ENCODE data around the gene VSX2. TPM values are rescaled to one million over a fixed set of nuclear protein-coding genes. Genes with fewer than 3 reads are reported as not detected.

Gene VSX2
- polyA plus RNA-seq, 2 of the 4 experiments (the other 2 are of a cell fraction) = not detected

DNA sequence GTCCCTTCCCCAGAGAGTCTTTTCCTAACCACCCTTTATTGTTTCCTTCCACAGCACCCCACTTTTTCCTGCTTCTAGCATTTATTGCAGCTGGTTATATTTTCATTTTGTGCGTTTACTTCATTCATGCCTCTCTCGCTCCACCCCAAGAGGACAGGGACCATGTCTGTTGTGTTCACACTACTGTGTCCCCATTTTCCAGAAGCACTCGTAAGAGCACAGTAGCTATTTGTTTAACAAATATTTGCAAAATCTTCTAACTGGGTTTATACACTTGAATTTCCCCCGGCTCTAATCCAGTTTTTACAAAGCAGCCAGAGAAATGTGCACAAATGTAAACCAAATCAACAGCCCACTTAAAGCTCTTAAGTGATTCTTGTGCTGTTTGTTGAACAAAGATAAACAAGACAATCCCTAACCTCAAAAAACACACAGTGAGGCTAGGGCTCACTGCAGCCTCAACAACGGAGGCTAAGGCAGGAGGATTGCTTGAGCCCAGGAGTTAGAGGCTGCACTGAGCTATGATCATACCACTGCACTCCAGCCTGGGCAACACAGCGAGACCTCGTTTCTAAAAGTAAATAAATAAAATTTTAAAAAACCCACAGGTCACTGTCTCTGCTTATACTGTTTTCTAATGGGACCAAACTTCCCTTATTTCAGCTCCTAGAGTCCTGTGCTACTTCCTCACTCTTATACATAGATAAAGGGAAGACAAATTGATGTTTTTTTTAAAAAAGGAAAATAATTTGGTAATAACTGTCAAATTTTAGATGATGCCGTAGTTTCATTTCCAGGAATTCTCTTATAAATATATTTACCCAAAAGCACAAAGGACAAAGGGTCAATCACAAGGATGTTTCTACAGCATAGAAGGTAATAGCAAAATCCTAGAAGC, 70.1 kb downstream of the VSX2 start:
- no peaks in the 10 kb centered on the region for H3K9me3 ChIP-seq
- 60% methylated on average over 8 of the region's 8 CpGs for WGBS (ENCODE audit: missing lambda C conversion rate)
- FAIRE-seq (no peak), ATAC-seq (no peak), DNase-seq (ENCODE audit: low read depth in 1 of 2, low spot score in 1 of 2) (no peak)
- no peaks in the 10 kb centered on the region for H3K4me1 ChIP-seq
- TF ChIP-seq, protein P1, sequence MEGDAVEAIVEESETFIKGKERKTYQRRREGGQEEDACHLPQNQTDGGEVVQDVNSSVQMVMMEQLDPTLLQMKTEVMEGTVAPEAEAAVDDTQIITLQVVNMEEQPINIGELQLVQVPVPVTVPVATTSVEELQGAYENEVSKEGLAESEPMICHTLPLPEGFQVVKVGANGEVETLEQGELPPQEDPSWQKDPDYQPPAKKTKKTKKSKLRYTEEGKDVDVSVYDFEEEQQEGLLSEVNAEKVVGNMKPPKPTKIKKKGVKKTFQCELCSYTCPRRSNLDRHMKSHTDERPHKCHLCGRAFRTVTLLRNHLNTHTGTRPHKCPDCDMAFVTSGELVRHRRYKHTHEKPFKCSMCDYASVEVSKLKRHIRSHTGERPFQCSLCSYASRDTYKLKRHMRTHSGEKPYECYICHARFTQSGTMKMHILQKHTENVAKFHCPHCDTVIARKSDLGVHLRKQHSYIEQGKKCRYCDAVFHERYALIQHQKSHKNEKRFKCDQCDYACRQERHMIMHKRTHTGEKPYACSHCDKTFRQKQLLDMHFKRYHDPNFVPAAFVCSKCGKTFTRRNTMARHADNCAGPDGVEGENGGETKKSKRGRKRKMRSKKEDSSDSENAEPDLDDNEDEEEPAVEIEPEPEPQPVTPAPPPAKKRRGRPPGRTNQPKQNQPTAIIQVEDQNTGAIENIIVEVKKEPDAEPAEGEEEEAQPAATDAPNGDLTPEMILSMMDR (IDR thresholded peaks at IDR 0.05) = no peak
- no peak for TF ChIP-seq JUNB (IDR thresholded peaks at IDR 0.05)
- no peak for TF ChIP-seq FOXS1 (CRISPR knock-in tag; IDR thresholded peaks at IDR 0.05)
- no peak for TF ChIP-seq ZSCAN20 (CRISPR knock-in tag; IDR thresholded peaks at IDR 0.05)
- TF ChIP-seq NFE2L2 (conservative IDR thresholded peaks at IDR 0.05; ENCODE audit: low read length) = no peak
- no peak overlapping the region for H3K4me3 ChIP-seq
- CTCF ChIA-PET = interaction anchor here (0.5 to 8.7 kb wide), 6 partner anchors 12 to 182 kb away, joined by 3 to 58 read pairs (median 4); no protein-coding TSS in a partner anchor
- POLR2A ChIA-PET = interaction anchor here (0.7 kb wide), 1 partner anchor 800 kb away, joined by 4 read pairs; no protein-coding TSS in a partner anchor
- H3K4me2 ChIP-seq = no peak overlapping the region
- H3K27ac ChIP-seq = no peak overlapping the region

DNA sequence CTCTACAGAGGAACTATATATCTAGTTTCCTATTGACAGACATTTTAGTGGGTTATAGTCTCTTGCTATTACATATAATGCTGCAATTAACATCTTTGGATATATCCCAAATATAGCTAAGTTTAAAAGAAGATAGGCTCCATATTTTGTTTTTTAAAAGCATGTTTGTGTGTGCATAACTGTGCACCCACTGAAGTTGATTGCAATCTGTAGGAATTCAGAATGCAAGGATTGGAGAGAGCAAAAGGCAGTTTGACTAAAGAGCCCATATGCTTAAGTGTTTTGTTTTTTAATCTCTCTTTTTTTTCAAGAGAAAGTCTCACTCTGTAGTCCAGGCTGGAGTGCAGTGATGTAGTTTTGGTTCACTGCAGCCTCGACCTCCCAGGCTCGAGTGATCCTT, 72.9 kb downstream of the VSX2 start:
- POLR2A ChIA-PET = no interaction called here
- no peaks in the 10 kb centered on the region for H3K9me3 ChIP-seq
- no peak for FAIRE-seq
- H3K4me2 ChIP-seq = no peak overlapping the region
- no peak overlapping the region for H3K4me3 ChIP-seq
- CTCF ChIA-PET = interaction anchor here (0.9 to 8.7 kb wide), 3 partner anchors 9 to 22 kb away, joined by 3 to 58 read pairs (median 14); partner anchors contain the start of gene ABCD4
- no peak overlapping the region for H3K27ac ChIP-seq
- ATAC-seq = no peak
- no peak for DNase-seq (ENCODE audit: low read depth in 1 of 2, low spot score in 1 of 2)
- TF ChIP-seq ESRRA (IDR thresholded peaks at IDR 0.05; ENCODE audit: borderline replicate concordance, low read length) (no peak), HEYL (CRISPR knock-in tag; IDR thresholded peaks at IDR 0.05) (no peak), CEBPB (IDR thresholded peaks at IDR 0.05) (no peak), HOXA7 (CRISPR knock-in tag; IDR thresholded peaks at IDR 0.05) (no peak), EP300 (IDR thresholded peaks at IDR 0.05) (no peak), NFE2L2 (conservative IDR thresholded peaks at IDR 0.05; ENCODE audit: low read length) (no peak), SMC3 (IDR thresholded peaks at IDR 0.05) (no peak), POLR2AphosphoS2 (conservative IDR thresholded peaks at IDR 0.05; ENCODE audit: low read length) (no peak), CBX2 (IDR thresholded peaks at IDR 0.05; ENCODE audit: borderline replicate concordance, low read depth) (no peak), JUNB (IDR thresholded peaks at IDR 0.05) (no peak), CHD4 (IDR thresholded peaks at IDR 0.05; ENCODE audit: borderline replicate concordance) (no peak), SREBF2 (IDR thresholded peaks at IDR 0.05) (no peak), RARB (CRISPR knock-in tag; IDR thresholded peaks at IDR 0.05) (no peak), EHF (CRISPR knock-in tag; IDR thresholded peaks at IDR 0.05) (no peak)
- 15% methylated on average over 2 of the region's 2 CpGs for WGBS (ENCODE audit: missing lambda C conversion rate)
- H3K4me1 ChIP-seq = no peaks in the 10 kb centered on the region

Small RNA genes lying within 50 kb of the gene (small RNA-seq; reads per million reads assigned to genes)
- gene AC006349.1 = 0 reads per million in 6 experiments

Other genes with a start within 250 kb of the VSX2 start
- 17.4 and 19.3 TPM in 2 replicates for gene ENTPD5, start 220.2 kb upstream of the VSX2 start, polyA plus RNA-seq (2011; rRNA removed)
- gene ENTPD5, start 220.2 kb upstream of the VSX2 start, polyA plus RNA-seq (2017; fragmentation: RNase III; extraction: RNeasy Plus Mini Kit Qiagen cat#74134 plus additional on column Dnase treatment) = 5.7 to 6.6 TPM (median 6.0 TPM) in 3 replicates
- gene BBOF1, start 220.1 kb upstream of the VSX2 start, polyA plus RNA-seq (2011; rRNA removed) = 3.4 and 4.9 TPM in 2 replicates
- gene BBOF1, start 220.1 kb upstream of the VSX2 start, polyA plus RNA-seq (2017; fragmentation: RNase III; extraction: RNeasy Plus Mini Kit Qiagen cat#74134 plus additional on column Dnase treatment) = 5.8 to 6.1 TPM (median 5.9 TPM) in 3 replicates
- 8.1 and 8.6 TPM in 2 replicates for gene ALDH6A1, start 155.0 kb upstream of the VSX2 start, polyA plus RNA-seq (2011; rRNA removed)
- gene ALDH6A1, start 155.0 kb upstream of the VSX2 start, polyA plus RNA-seq (2017; fragmentation: RNase III; extraction: RNeasy Plus Mini Kit Qiagen cat#74134 plus additional on column Dnase treatment) = 2.4 to 3.3 TPM (median 2.4 TPM) in 3 replicates
- 10.0 and 10.8 TPM in 2 replicates for gene LIN52, start 154.5 kb upstream of the VSX2 start, polyA plus RNA-seq (2011; rRNA removed)
- 7.7 to 9.3 TPM (median 9.3 TPM) in 3 replicates for gene LIN52, start 154.5 kb upstream of the VSX2 start, polyA plus RNA-seq (2017; fragmentation: RNase III; extraction: RNeasy Plus Mini Kit Qiagen cat#74134 plus additional on column Dnase treatment)
- gene ABCD4, start 63.5 kb downstream of the VSX2 start, polyA plus RNA-seq (2011; rRNA removed) = 13.9 and 22.7 TPM in 2 replicates
- 31.2 to 36.6 TPM (median 35.8 TPM) in 3 replicates for gene ABCD4, start 63.5 kb downstream of the VSX2 start, polyA plus RNA-seq (2017; fragmentation: RNase III; extraction: RNeasy Plus Mini Kit Qiagen cat#74134 plus additional on column Dnase treatment)
- not detected in 2 replicates for gene VRTN, start 109.0 kb downstream of the VSX2 start, polyA plus RNA-seq (2011; rRNA removed)
- not detected in 3 replicates for gene VRTN, start 109.0 kb downstream of the VSX2 start, polyA plus RNA-seq (2017; fragmentation: RNase III; extraction: RNeasy Plus Mini Kit Qiagen cat#74134 plus additional on column Dnase treatment)
- gene SYNDIG1L, start 186.8 kb downstream of the VSX2 start, polyA plus RNA-seq (2011; rRNA removed) = not detected in 2 replicates
- not detected in 3 replicates for gene SYNDIG1L, start 186.8 kb downstream of the VSX2 start, polyA plus RNA-seq (2017; fragmentation: RNase III; extraction: RNeasy Plus Mini Kit Qiagen cat#74134 plus additional on column Dnase treatment)

All from A549 (cell line).